HEK293T (cell line): Measurements from ENCODE around the gene CLEC16A.

Source experiments
- ARNT ChIP-seq: fragments of 450-650 bp; IDR thresholded peaks from 2 replicates; pipeline ENCODE4 v1.6.1; 2017; ENCODE audit warnings: mild to moderate bottlenecking
- BHLHE40 ChIP-seq: fragments of 450-650 bp; IDR thresholded peaks from 2 replicates; pipeline ENCODE4 v1.6.1; 2016; ENCODE audit warnings: mild to moderate bottlenecking, moderate library complexity, borderline replicate concordance
- ELF4 ChIP-seq: fragments of 450-650 bp; IDR thresholded peaks from 2 replicates; pipeline ENCODE4 v1.6.1; 2017; ENCODE audit warnings: antibody characterized with exemption
- FOXA1 ChIP-seq: fragments of 450-650 bp; IDR thresholded peaks from 2 replicates; pipeline ENCODE4 v1.6.1; 2016; ENCODE audit warnings: mild to moderate bottlenecking
- FOXM1 ChIP-seq: fragments of 450-650 bp; IDR thresholded peaks from 2 replicates; pipeline ENCODE4 v1.6.1; 2017; ENCODE audit warnings: mild to moderate bottlenecking, borderline replicate concordance
- L3MBTL2 ChIP-seq: fragments of 450-650 bp; conservative IDR thresholded peaks from 2 replicates; pipeline ENCODE4 v1.6.1; 2016; ENCODE audit warnings: mild to moderate bottlenecking
- LEF1 ChIP-seq: fragments of 450-650 bp; IDR thresholded peaks from 2 replicates; pipeline ENCODE4 v1.6.1; 2017; ENCODE audit warnings: mild to moderate bottlenecking, borderline replicate concordance
- SP1 ChIP-seq: fragments of 450-650 bp; IDR thresholded peaks from 2 replicates; pipeline ENCODE4 v1.6.1; 2017
- TARDBP ChIP-seq: fragments of 450-650 bp; IDR thresholded peaks from 2 replicates; pipeline ENCODE4 v1.6.1; 2016

- TF ChIP-seq SP1 (no peak), LEF1 (no peak), L3MBTL2 (no peak), TARDBP (no peak), ELF4 (no peak), BHLHE40 (no peak), FOXA1 (no peak), FOXM1 (no peak), ARNT (no peak)
Observed at GRCh38 chr16:10919003-10919351, 25.4 kb upstream of the CLEC16A start.
